Anterior cingulate cortex (tissue), 58 donors: ENCODE results near the gene SH3RF1.
A peak's percentile ranks its signal among the peaks of the same experiment; 100 is the strongest.

Experiments used
- DNase-seq, 58 donors: peaks; one replicate each; lab custom pipeline; 2025; lab: John Stamatoyannopoulos, UW

SH3RF1 gene

GRCh38 chr4:169231647-169232262 is 39.0 kb downstream of the SH3RF1 start:
- DNase-seq, result no peak

DNA sequence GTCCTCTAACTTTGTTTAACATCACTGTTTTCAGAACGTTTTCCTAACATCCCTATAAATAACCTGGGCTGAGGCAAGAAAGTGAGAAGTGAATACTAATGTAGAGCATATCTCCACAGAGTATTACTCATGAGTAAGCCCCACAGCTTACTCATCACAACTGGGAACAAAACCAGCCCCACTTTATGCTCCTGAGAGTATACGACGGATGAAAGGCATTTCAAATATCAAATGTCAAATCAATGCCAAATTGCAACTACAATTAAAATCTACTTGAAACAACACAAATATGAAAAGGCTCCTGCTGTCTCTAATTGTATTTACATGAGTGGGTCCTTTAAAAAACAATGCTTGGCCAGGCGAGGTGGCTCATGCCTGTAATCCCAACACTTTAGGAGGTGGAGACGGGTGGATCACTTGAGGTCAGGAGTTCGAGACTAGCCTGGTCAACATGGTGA is 41.2 kb downstream of the SH3RF1 start:
- peak in 2 of 58 donors; percentile 1 to 43 for DNase-seq

GRCh38 chr4:169228076-169228475 is 42.7 kb downstream of the SH3RF1 start:
- DNase-seq, result no peak

- no peak for DNase-seq
Measured at GRCh38 chr4:169226565-169226964, 44.2 kb downstream of the SH3RF1 start.

GRCh38 chr4:169225812-169226211 is 44.9 kb downstream of the SH3RF1 start:
- no peak for DNase-seq

- DNase-seq, result peak in 1 of 58 donors; percentile 12
Measured at GRCh38 chr4:169225058-169225751, 45.6 kb downstream of the SH3RF1 start.

DNA sequence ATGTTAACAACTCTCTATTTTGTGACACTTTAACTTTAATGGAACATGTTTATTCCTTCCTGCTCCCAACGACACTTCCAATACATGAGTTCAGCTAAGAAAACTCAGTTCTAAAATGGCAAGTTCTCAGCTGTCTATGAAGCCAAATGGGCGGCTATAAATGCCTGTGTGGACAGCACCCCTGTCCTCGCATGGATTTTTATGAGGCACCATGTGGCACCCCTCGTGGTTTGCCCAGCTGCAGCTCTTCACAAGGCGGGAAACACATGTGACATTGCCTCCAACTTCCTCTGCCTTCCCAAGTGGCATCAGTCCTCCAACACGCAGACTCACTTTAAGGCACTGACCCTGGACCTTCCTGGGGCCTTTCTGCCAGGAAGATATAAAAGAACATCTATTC is 48.0 kb downstream of the SH3RF1 start:
- DNase-seq, result no peak

DNA sequence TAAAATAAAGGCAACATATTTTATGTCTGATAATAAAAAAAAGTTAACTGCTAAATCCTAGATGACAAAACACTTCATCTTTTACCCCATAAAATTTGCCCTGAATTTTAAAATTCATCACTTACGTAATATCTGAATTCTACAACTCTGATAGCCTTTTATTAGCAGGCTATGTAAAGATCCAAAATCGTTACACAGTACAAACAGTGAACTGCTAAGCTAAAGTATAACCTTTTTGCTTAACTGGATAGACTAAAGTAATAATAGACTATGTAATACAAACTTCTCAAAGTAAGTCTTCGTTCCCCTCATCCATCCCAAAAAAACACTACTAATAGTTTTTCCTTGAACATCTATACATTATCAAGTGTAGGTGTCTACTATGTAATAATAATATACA is 49.1 kb downstream of the SH3RF1 start:
- no peak for DNase-seq

GRCh38 chr4:169220854-169221411 is 49.8 kb downstream of the SH3RF1 start:
- no peak for DNase-seq

DNA sequence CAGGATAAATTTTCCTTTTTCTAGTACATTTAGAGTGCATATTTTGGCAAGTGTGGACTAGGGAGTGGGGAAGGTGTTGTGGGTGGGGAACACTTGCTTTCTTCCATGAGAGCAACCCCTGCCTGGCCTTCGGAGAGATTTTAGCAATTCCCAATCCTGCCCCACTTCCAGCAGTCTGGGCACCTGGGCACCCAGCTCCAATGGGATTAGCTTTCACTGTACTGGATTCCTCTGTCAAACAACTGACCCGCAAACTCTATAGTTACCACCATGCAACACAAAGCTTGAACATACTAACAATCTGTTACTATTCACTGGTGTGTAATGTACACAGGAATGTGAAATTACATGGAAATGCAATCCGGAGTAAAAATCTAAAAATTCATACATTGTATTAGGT is 50.3 kb downstream of the SH3RF1 start:
- no peak for DNase-seq

GRCh38 chr4:169219440-169219839 is 51.3 kb downstream of the SH3RF1 start:
- DNase-seq, result peak in 1 of 58 donors; percentile 19

DNA sequence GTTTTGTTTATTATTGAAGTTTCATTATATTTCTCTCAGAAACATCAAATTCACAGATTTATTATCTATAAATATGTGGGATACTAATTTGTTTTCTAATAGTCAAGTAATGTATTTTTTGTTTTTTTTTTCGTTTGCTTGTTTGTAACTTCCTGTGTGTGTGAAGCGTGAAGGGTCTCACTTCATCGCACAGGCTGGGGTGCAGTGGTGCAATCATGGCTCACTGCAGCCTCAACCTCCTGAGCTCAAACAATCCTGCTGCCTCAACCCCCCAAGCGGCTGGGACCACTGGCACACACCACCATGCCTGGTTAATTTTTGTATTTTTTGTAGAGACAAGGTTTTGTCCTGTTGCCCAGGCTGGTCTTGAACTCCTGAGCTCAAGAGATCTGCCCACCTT is 55.1 kb downstream of the SH3RF1 start:
- no peak for DNase-seq

DNA sequence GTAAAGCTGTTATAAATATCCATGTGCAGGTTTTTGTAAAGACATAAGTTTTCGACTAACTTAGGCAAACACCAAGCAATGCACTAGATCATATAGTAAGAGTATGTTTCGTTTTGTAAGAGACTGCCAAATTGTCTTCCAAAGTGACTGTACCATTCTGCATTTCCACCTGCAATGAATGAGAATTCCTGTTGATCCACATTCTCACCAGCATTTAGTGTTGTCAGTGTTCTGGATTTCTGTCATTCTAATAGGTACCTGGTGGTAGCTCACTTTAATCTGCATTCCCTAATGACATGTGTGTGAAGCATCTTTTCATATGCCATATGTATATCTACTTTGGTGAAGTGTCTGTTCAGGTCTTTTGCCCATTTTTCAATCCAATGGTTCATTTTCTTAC is 57.8 kb downstream of the SH3RF1 start:
- DNase-seq, result no peak

- no peak for DNase-seq
Measured at GRCh38 chr4:169210504-169211118, 60.1 kb downstream of the SH3RF1 start.

DNA sequence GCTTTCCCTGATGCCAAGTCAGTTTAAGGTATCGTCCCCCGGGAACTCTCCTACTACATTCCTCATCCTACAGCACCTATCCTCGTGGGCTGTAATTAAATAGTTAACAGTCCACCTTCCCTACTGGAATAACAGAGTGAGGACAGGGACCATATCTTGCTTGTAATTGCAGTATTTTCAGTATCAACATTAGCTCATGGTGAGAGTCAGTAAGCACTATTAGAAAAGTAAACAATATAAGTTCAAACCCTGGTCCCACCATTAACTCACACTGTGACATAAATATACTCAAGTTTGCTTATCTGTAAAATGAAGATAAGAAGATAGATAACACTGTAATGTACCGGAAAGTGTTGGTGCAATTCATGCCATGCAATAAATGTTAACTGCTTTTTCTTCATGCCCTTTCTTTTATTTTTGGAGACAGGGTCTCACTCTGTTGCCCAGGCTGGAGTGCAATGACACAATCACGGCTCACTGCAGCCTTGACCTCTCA is 61.3 kb downstream of the SH3RF1 start:
- DNase-seq, result no peak

GRCh38 chr4:169208516-169208915 is 62.2 kb downstream of the SH3RF1 start:
- DNase-seq, result no peak

- DNase-seq, result no peak
Measured at GRCh38 chr4:169208090-169208455, 62.7 kb downstream of the SH3RF1 start.

GRCh38 chr4:169207436-169208089 is 63.2 kb downstream of the SH3RF1 start:
- DNase-seq, result no peak

DNA sequence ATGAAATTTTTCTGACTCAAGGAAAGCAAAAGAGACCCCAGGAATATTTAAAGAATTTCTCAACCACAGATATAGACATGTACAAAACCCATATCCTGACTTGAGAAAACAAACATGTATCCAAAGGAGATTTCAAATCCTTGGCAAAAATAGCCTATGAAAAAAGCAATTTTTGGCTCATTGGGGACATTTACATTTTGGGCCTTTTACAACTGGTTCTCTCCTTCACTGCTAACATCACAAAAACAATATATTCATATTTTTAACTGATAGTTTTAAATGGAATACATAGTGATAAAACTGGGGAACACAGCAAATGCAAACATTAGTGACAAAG is 65.0 kb downstream of the SH3RF1 start:
- no peak for DNase-seq

DNA sequence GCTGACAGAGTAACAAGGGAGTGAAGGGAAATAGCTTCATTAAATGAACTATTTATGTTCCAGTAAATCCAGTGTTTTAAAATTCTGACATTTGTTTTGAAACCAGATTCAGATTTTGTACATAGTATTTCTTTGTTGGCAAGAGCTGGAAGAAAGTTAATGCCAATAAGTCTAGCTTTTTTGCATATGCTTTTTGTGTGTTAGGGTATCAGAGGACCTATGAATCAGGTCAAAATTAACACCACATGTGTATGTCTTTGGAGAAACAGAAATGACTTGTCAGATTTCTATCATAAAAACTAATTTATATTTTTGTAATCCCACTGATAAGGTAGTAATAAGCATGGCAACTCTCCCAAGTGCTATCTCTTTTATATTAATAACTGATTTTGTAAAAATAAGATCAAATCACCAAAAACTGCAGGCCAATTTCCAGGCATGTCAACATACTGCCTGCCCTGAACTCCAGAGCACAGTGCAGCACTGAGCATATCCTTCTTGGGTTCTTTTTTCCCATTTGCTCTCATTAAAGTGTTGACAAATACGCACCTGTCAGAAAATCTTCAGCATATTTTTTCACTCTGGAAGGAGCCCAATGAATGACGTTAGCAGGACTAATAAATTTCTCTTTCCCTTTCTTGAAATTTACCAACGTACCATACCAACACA is 65.5 kb downstream of the SH3RF1 start:
- no peak for DNase-seq
